HepG2 (cell line): ENCODE results near the gene SOX11.
"Not testable (repeated sequence)": the region's sequence is repeated elsewhere in the genome, so short reads cannot be mapped to it uniquely, and the experiment has no call there.

Experiments used
- CCAR2 ChIP-seq: fragments of 200-400 bp; formaldehyde crosslinking; optimal IDR thresholded peaks from 2 replicates; pipeline ENCODE3; 2018; ENCODE audit warnings: low read depth, mild to moderate bottlenecking, low read length, moderate library complexity
- CTCF ChIP-seq: sonication (generic); formaldehyde crosslinking; IDR thresholded peaks from 2 replicates; pipeline ENCODE4 v1.5.0; 2020; ENCODE audit warnings: mild to moderate bottlenecking, missing genetic modification reagents, moderate library complexity
- ELF4 ChIP-seq: sonication (generic); formaldehyde crosslinking; IDR thresholded peaks from 2 replicates; pipeline ENCODE4 v1.5.0; 2020; ENCODE audit warnings: missing genetic modification reagents, mild to moderate bottlenecking, moderate library complexity, borderline replicate concordance
- MAX ChIP-seq: IDR thresholded peaks from 2 replicates; pipeline ENCODE4 v1.6.1; 2012; ENCODE audit warnings: inconsistent platforms
- REST ChIP-seq, 2 experiments: IDR thresholded peaks; 2 replicates each; pipeline ENCODE4 v1.6.1; 2011 to 2012; ENCODE audit warnings: low read length in 2 of 2, borderline replicate concordance in 1 of 2, low read depth in 1 of 2, mild to moderate bottlenecking in 1 of 2, moderate library complexity in 1 of 2
- ZFP41 ChIP-seq: sonication (generic); formaldehyde crosslinking; IDR thresholded peaks from 2 replicates; pipeline ENCODE4 v1.4.0; 2020; ENCODE audit warnings: mild to moderate bottlenecking, missing genetic modification reagents, borderline replicate concordance
- ZFP91 ChIP-seq: sonication (generic); formaldehyde crosslinking; IDR thresholded peaks from 2 replicates; pipeline ENCODE4 v1.9.0; 2022; ENCODE audit warnings: missing genetic modification reagents, mild to moderate bottlenecking, borderline replicate concordance
- ZNF513 ChIP-seq: sonication (generic); formaldehyde crosslinking; conservative IDR thresholded peaks from 2 replicates; pipeline ENCODE4 v1.5.0; 2020; ENCODE audit warnings: missing genetic modification reagents
- ZNF576 ChIP-seq: sonication (generic); formaldehyde crosslinking; IDR thresholded peaks from 2 replicates; pipeline ENCODE4 v1.4.0; 2020; ENCODE audit warnings: mild to moderate bottlenecking, missing genetic modification reagents
- ZNF749 ChIP-seq: sonication (generic); formaldehyde crosslinking; IDR thresholded peaks from 2 replicates; pipeline ENCODE4 v1.8.0; 2022; ENCODE audit warnings: mild to moderate bottlenecking, missing genetic modification reagents, moderate library complexity, borderline replicate concordance

GRCh38 chr2:5667655-5668054, 24.5 kb upstream of the SOX11 start:
- not testable (repeated sequence) for TF ChIP-seq CTCF (CRISPR knock-in tag); ZNF749 (CRISPR knock-in tag); ELF4 (CRISPR knock-in tag); ZNF513 (CRISPR knock-in tag); ZNF576 (CRISPR knock-in tag); MAX; ZFP91 (CRISPR knock-in tag); REST (IDR thresholded peaks at IDR 0.05; ENCODE audit: borderline replicate concordance in 1 of 2, low read depth in 1 of 2, low read length in 2 of 2); CCAR2; ZFP41 (CRISPR knock-in tag)
